AG09319 (cell line): ENCODE measurements around the gene RAB1A.

Experiments
- DNase-seq: peaks from one replicate; pipeline ENCODE4 v3.0.0-alpha.2; 2010; ENCODE audit warnings: low read depth; ENCODE audit errors: extremely low read depth
- CTCF ChIP-seq: IDR thresholded peaks from 2 replicates; pipeline ENCODE4 v1.5.1; 2011; ENCODE audit warnings: low read depth, mild to moderate bottlenecking, inconsistent platforms, low read length, moderate library complexity

Gene RAB1A

GRCh38 chr2:65085148-65085547, 44.8 kb downstream of the RAB1A start:
- no peak for DNase-seq
- no peak for TF ChIP-seq CTCF

- no peak for DNase-seq
- TF ChIP-seq CTCF, result no peak
Measured at GRCh38 chr2:65081232-65081685, 48.6 kb downstream of the RAB1A start.

GRCh38 chr2:65079017-65079416, 50.9 kb downstream of the RAB1A start:
- DNase-seq, result no peak
- TF ChIP-seq CTCF, result no peak

- DNase-seq, result no peak
- no peak for TF ChIP-seq CTCF
Measured at GRCh38 chr2:65077898-65078297, 52.0 kb downstream of the RAB1A start.

- TF ChIP-seq CTCF, result no peak
Measured at GRCh38 chr2:65076345-65076710, 53.6 kb downstream of the RAB1A start.

GRCh38 chr2:65075605-65076344, 54.1 kb downstream of the RAB1A start:
- no peak for DNase-seq
- TF ChIP-seq CTCF, result no peak

More at GRCh38 chr2:65076345-65076710, 53.6 kb downstream of the RAB1A start:
- no peak for DNase-seq

- no peak for TF ChIP-seq CTCF
- no peak for DNase-seq
Measured at GRCh38 chr2:65075176-65075575, 54.7 kb downstream of the RAB1A start.
